GM10248 (cell line): ENCODE measurements around the gene ST8SIA6.
A peak's percentile ranks its signal among the peaks of the same experiment; 100 is the strongest.

ENCODE experiments used
- CTCF ChIA-PET: fragments of 300-600 bp; sonication (Branson Sonifier 250); formaldehyde crosslinking; extraction: SDS; loops from one replicate; lab custom pipeline; 2021; ENCODE audit warnings: antibody characterized with exemption; lab: Yijun Ruan, JAX
- POLR2A ChIA-PET: fragments of 350-650 bp; sonication (Branson Sonifier 250); formaldehyde crosslinking; extraction: SDS; loops from one replicate; lab custom pipeline; 2020; ENCODE audit warnings: antibody characterized with exemption; lab: Yijun Ruan, JAX
- DNase-seq: peaks from one replicate; pipeline ENCODE4 v3.0.0; 2012; ENCODE audit errors: extremely low spot score
- CTCF ChIP-seq: IDR thresholded peaks from 2 replicates; pipeline ENCODE4 v1.5.1; 2012; ENCODE audit warnings: mild to moderate bottlenecking, low read depth; ENCODE audit errors: extremely low read depth, missing control alignments, control extremely low read depth

Gene ST8SIA6

GRCh38 chr10:17457083-17457482 lies 2.7 kb upstream of the ST8SIA6 start:
- no peak for TF ChIP-seq CTCF
- ChIA-PET CTCF (interaction anchor here (0.9 to 1.2 kb wide), 2 partner anchors 15 to 26 kb away, joined by 3 read pairs; no protein-coding TSS in a partner anchor), POLR2A (no interaction called here)
- no peak for DNase-seq

- ChIA-PET CTCF (interaction anchor here (1.2 kb wide), 1 partner anchor 25 kb away, joined by 3 read pairs; no protein-coding TSS in a partner anchor), POLR2A (no interaction called here)
- DNase-seq: no peak
These were observed 1.7 kb upstream of the ST8SIA6 start for GRCh38 chr10:17456032-17456548.

GRCh38 chr10:17455015-17455520 lies 673 bp upstream of the ST8SIA6 start:
- DNase-seq: no peak
- CTCF ChIA-PET: no interaction called here
- POLR2A ChIA-PET: no interaction called here
- TF ChIP-seq CTCF: no peak

More at GRCh38 chr10:17456032-17456548, 1.7 kb upstream of the ST8SIA6 start:
- no peak for TF ChIP-seq CTCF

GRCh38 chr10:17453373-17454091 lies 863 bp downstream of the ST8SIA6 start:
- TF ChIP-seq CTCF: no peak
- POLR2A ChIA-PET: no interaction called here
- CTCF ChIA-PET: interaction anchor here (1.4 kb wide), 1 partner anchor 14 kb away, joined by 3 read pairs; no protein-coding TSS in a partner anchor
- peak; percentile 24 for DNase-seq

GRCh38 chr10:17453035-17453372 lies 1.4 kb downstream of the ST8SIA6 start:
- no peak for TF ChIP-seq CTCF
- POLR2A ChIA-PET: no interaction called here
- DNase-seq: no peak
- CTCF ChIA-PET: interaction anchor here (1.4 kb wide), 1 partner anchor 14 kb away, joined by 3 read pairs; no protein-coding TSS in a partner anchor

- no peak for TF ChIP-seq CTCF
These were observed 2.1 kb downstream of the ST8SIA6 start for GRCh38 chr10:17452060-17452841.

More at GRCh38 chr10:17452060-17452841, 2.1 kb downstream of the ST8SIA6 start:
- no peak for DNase-seq
- ChIA-PET POLR2A (no interaction called here), CTCF (interaction anchor here (0.9 kb wide), 1 partner anchor 20 kb away, joined by 5 read pairs; no protein-coding TSS in a partner anchor)
